Glutamatergic neuron (in vitro differentiated cells): Measurements from ENCODE around the gene GUCY1A2. TPM values are rescaled to one million over a fixed set of nuclear protein-coding genes. Genes with fewer than 3 reads are reported as not detected.
A peak's percentile ranks its signal among the peaks of the same experiment; 100 is the strongest.

Source experiments
- DNase-seq: peaks from one replicate; pipeline ENCODE4 v3.0.0; 2022
- H3K27ac Mint-ChIP-seq: one replicate; pipeline ENCODE4 v1.8.0; 2020; ENCODE audit warnings: mild to moderate bottlenecking, mixed read lengths, inconsistent platforms; ENCODE audit not compliant: unreplicated experiment
- H3K27me3 Mint-ChIP-seq: one replicate; pipeline ENCODE4 v1.8.0; 2020; ENCODE audit warnings: mild to moderate bottlenecking, moderate library complexity, mixed read lengths, inconsistent platforms; ENCODE audit not compliant: unreplicated experiment
- H3K36me3 Mint-ChIP-seq: one replicate; pipeline ENCODE4 v1.8.0; 2020; ENCODE audit warnings: mild to moderate bottlenecking, mixed read lengths, inconsistent platforms; ENCODE audit not compliant: unreplicated experiment
- H3K4me1 Mint-ChIP-seq: one replicate; pipeline ENCODE4 v1.8.0; 2020; ENCODE audit warnings: mild to moderate bottlenecking, low read depth, mixed read lengths, inconsistent platforms; ENCODE audit not compliant: unreplicated experiment
- H3K4me3 Mint-ChIP-seq: one replicate; pipeline ENCODE4 v1.8.0; 2020; ENCODE audit warnings: mild to moderate bottlenecking, mixed read lengths, inconsistent platforms; ENCODE audit not compliant: unreplicated experiment
- H3K9me3 Mint-ChIP-seq: one replicate; pipeline ENCODE4 v1.8.0; 2020; ENCODE audit warnings: mild to moderate bottlenecking, moderate library complexity, mixed read lengths, inconsistent platforms; ENCODE audit not compliant: unreplicated experiment
- total RNA-seq: library from RNA; stranded (reverse); fragmentation: NEBNext Ultra II Directional; extraction: Animal tissue kit (Norgen Biotek cat#: 25700); gene quantifications from one replicate; pipeline ENCODE4 v1.2.1, GENCODE V29; 2021; ENCODE audit not compliant: unreplicated experiment
- TF ChIP-seq, protein P1 (sequence below): fragments of 200-600 bp; sonication (generic); IDR thresholded peaks from one replicate; pipeline ENCODE4 v1.5.0; 2021; ENCODE audit not compliant: partially characterized antibody, unreplicated experiment

GUCY1A2 gene
- total RNA-seq, 1 donor from 2014 or later: 20.3 TPM

DNA sequence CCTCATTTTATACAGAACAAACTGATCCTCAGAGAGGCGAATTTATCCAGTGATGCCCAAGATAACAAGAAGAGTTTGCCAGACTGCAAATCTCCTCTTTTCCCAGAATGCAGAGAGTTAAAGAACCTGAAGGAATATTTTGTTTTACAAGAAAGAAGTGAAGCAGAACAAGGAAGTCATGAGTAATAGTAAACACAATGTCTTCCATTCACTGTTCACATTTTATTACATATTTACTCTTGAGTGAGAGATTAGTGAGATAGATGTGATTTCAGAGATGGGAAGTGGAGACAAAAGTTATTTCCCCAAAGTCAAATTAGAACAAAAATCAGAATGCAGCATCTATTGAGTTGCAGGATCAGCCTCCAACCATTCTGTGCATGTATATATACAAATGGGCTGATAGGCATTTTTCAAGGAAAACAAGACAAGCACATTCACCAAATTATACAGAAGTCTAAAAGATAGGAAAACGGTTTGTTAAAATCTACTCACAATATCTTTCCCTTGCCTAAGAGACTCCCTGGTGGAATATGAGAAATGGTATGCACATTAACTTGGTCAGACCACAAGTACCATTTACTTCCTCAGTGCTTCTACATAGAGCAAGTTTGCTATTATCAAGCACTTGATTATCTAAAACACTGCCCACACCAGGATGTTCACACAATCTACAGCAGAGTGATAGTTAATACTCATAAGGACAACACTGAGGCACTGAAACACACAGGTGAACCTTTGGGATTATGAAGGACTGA, 12.0 kb downstream of the GUCY1A2 start:
- Mint-ChIP-seq H3K27me3 (peaks cover 2% of the 10 kb centered on the region), H3K36me3 (no peaks in the 10 kb centered on the region), H3K4me3 (no peak overlapping the region), H3K27ac (no peak overlapping the region), H3K4me1 (no peaks in the 10 kb centered on the region), H3K9me3 (no peaks in the 10 kb centered on the region)
- TF ChIP-seq, protein P1, sequence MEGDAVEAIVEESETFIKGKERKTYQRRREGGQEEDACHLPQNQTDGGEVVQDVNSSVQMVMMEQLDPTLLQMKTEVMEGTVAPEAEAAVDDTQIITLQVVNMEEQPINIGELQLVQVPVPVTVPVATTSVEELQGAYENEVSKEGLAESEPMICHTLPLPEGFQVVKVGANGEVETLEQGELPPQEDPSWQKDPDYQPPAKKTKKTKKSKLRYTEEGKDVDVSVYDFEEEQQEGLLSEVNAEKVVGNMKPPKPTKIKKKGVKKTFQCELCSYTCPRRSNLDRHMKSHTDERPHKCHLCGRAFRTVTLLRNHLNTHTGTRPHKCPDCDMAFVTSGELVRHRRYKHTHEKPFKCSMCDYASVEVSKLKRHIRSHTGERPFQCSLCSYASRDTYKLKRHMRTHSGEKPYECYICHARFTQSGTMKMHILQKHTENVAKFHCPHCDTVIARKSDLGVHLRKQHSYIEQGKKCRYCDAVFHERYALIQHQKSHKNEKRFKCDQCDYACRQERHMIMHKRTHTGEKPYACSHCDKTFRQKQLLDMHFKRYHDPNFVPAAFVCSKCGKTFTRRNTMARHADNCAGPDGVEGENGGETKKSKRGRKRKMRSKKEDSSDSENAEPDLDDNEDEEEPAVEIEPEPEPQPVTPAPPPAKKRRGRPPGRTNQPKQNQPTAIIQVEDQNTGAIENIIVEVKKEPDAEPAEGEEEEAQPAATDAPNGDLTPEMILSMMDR: no peak
- DNase-seq: no peak

- peaks cover 3% of the 10 kb centered on the region for H3K27me3 Mint-ChIP-seq
- TF ChIP-seq, protein P1: no peak
- peaks cover 4% of the 10 kb centered on the region for H3K9me3 Mint-ChIP-seq
- peaks cover 23% of the 10 kb centered on the region for H3K4me1 Mint-ChIP-seq
- H3K4me3 Mint-ChIP-seq: no peak overlapping the region
- H3K36me3 Mint-ChIP-seq: no peaks in the 10 kb centered on the region
- no peak for DNase-seq
- H3K27ac Mint-ChIP-seq: peak overlapping the region; percentile 87
Observed at GRCh38 chr11:106999196-106999595, 19.1 kb downstream of the GUCY1A2 start.

- DNase-seq: no peak
- peak overlapping the region; percentile 87 for H3K27ac Mint-ChIP-seq
- peak overlapping the region; percentile 33 for H3K4me3 Mint-ChIP-seq
- H3K27me3 Mint-ChIP-seq: peaks cover 3% of the 10 kb centered on the region
- H3K9me3 Mint-ChIP-seq: peaks cover 4% of the 10 kb centered on the region
- H3K36me3 Mint-ChIP-seq: no peaks in the 10 kb centered on the region
- TF ChIP-seq, protein P1: no peak
- peaks cover 24% of the 10 kb centered on the region for H3K4me1 Mint-ChIP-seq
Observed at GRCh38 chr11:106998916-106999188, 19.4 kb downstream of the GUCY1A2 start.

- peaks cover 4% of the 10 kb centered on the region for H3K9me3 Mint-ChIP-seq
- peak overlapping the region; percentile 87 for H3K27ac Mint-ChIP-seq
- TF ChIP-seq, protein P1: no peak
- DNase-seq: no peak
- peak overlapping the region; percentile 33 for H3K4me3 Mint-ChIP-seq
- peaks cover 3% of the 10 kb centered on the region for H3K27me3 Mint-ChIP-seq
- no peaks in the 10 kb centered on the region for H3K36me3 Mint-ChIP-seq
- H3K4me1 Mint-ChIP-seq: peaks cover 24% of the 10 kb centered on the region
Observed at GRCh38 chr11:106998116-106998915, 20.0 kb downstream of the GUCY1A2 start.

- Mint-ChIP-seq H3K27ac (peak overlapping the region; percentile 53), H3K4me1 (peaks cover 27% of the 10 kb centered on the region), H3K36me3 (no peaks in the 10 kb centered on the region), H3K27me3 (peaks cover 3% of the 10 kb centered on the region), H3K9me3 (peaks cover 6% of the 10 kb centered on the region), H3K4me3 (no peak overlapping the region)
- DNase-seq: no peak
- TF ChIP-seq, protein P1: no peak
Observed at GRCh38 chr11:106997227-106997626, 21.0 kb downstream of the GUCY1A2 start.
